K562 (cell line): ENCODE measurements around the gene GP1BB. TPM values are rescaled to one million over a fixed set of nuclear protein-coding genes. Genes with fewer than 3 reads are reported as not detected.
A peak's percentile ranks its signal among the peaks of the same experiment; 100 is the strongest.

Experiments
- CBX3 ChIP-seq, 2 experiments: IDR thresholded peaks; 1 replicate in 1 of 2; 2 replicates in 1 of 2; pipeline ENCODE4 v1.6.1; 2012; ENCODE audit warnings: inconsistent platforms in 2 of 2, low read length in 2 of 2, borderline replicate concordance in 1 of 2, control low read depth in 1 of 2
- E4F1 ChIP-seq: fragments of 250-450 bp; sonication (Bioruptor Pico); IDR thresholded peaks from 2 replicates; pipeline ENCODE4 v1.5.0; 2021; ENCODE audit warnings: mild to moderate bottlenecking, borderline replicate concordance
- MECOM ChIP-seq: fragments of 250-450 bp; sonication (Bioruptor Pico); IDR thresholded peaks from 2 replicates; pipeline ENCODE4 v1.8.0; 2022; ENCODE audit warnings: inconsistent platforms
- POLR2H ChIP-seq: IDR thresholded peaks from 2 replicates; pipeline ENCODE4 v1.6.1; 2016; ENCODE audit warnings: missing genetic modification characterization, low read depth, mild to moderate bottlenecking, control low read depth, missing compliant biosample characterization, moderate library complexity
- RREB1 ChIP-seq: fragments of 250-450 bp; sonication (Bioruptor Pico); IDR thresholded peaks from 2 replicates; pipeline ENCODE4 v1.4.0; 2020
- STAT5A ChIP-seq: IDR thresholded peaks from 2 replicates; pipeline ENCODE4 v1.6.1; 2012; ENCODE audit warnings: low read length, inconsistent platforms, borderline replicate concordance
- U2AF1 ChIP-seq: fragments of 200-400 bp; formaldehyde crosslinking; optimal IDR thresholded peaks from 2 replicates; pipeline ENCODE3; 2017; ENCODE audit warnings: mild to moderate bottlenecking, low read depth, low read length, moderate library complexity
- polyA plus RNA-seq, 8 experiments: library from polyadenylated mRNA; depleted of rRNA in 4 of 8; stranded (reverse) in 5 of 8; unstranded in 3 of 8; fragments of >200 nt; fragmentation: Nextera tagmentation in 2 of 8; fragmentation: Illumina TruSeq in 1 of 8; extraction: Ambion mirVana in 2 of 8; extraction: Trizol in 1 of 8; gene quantifications; 2 replicates each; pipeline versions ENCODE4 v1.2.1 to v1.2.3, GENCODE V29; 2011 to 2014; ENCODE audit warnings: inconsistent platforms in 1 of 8, missing spikeins in 1 of 8
- total RNA-seq, 7 experiments: library from RNA; depleted of rRNA in 6 of 7; stranded (reverse); fragments of >200 nt in 6 of 7; fragmentation: Illumina TruSeq in 2 of 7; extraction: Trizol in 2 of 7; gene quantifications; 2 replicates each; pipeline versions ENCODE4 v1.2.1 to v1.2.3, GENCODE V29; 2011 to 2021; ENCODE audit warnings: low replicate concordance in 1 of 7
- TF ChIP-seq, protein P1 (sequence below): sonication (generic); formaldehyde crosslinking; IDR thresholded peaks from 2 replicates; pipeline ENCODE4 v1.8.0; 2022; ENCODE audit warnings: mild to moderate bottlenecking, missing genetic modification reagents
- TF ChIP-seq, protein P2 (sequence below): IDR thresholded peaks from 2 replicates; pipeline ENCODE4 v1.6.1; 2011; ENCODE audit not compliant: insufficient read length; ENCODE audit errors: extremely low read depth
- TF ChIP-seq, protein P3 (sequence below): fragments of 250-450 bp; sonication (Bioruptor Pico); IDR thresholded peaks from 2 replicates; pipeline ENCODE4 v1.4.0; 2020; ENCODE audit warnings: mild to moderate bottlenecking
- TF ChIP-seq, protein P4 (sequence below): sonication (generic); formaldehyde crosslinking; IDR thresholded peaks from 2 replicates; pipeline ENCODE4 v1.8.0; 2022; ENCODE audit warnings: mild to moderate bottlenecking, missing genetic modification reagents

GP1BB gene
- total and polyA plus RNA-seq, 9 of the 15 experiments (the other 6 are each of a cell fraction or from before 2014, with no cell fraction given): 0.69 to 162 (median 2.8) TPM

GRCh38 chr22:19730655-19731360 lies 7.5 kb downstream of the GP1BB start (continued):
- TF ChIP-seq CBX3 (IDR thresholded peaks at IDR 0.05; ENCODE audit: borderline replicate concordance in 1 of 2, low read length in 2 of 2): no peak
- TF ChIP-seq E4F1 (CRISPR knock-in tag): no peak
- TF ChIP-seq, protein P1, sequence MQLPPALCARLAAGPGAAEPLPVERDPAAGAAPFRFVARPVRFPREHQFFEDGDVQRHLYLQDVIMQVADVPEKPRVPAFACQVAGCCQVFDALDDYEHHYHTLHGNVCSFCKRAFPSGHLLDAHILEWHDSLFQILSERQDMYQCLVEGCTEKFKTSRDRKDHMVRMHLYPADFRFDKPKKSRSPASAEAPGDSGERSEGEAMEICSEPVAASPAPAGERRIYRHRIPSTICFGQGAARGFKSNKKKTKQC (CRISPR knock-in tag): no peak
- TF ChIP-seq, protein P2, sequence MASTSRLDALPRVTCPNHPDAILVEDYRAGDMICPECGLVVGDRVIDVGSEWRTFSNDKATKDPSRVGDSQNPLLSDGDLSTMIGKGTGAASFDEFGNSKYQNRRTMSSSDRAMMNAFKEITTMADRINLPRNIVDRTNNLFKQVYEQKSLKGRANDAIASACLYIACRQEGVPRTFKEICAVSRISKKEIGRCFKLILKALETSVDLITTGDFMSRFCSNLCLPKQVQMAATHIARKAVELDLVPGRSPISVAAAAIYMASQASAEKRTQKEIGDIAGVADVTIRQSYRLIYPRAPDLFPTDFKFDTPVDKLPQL: no peak
- TF ChIP-seq, protein P3, sequence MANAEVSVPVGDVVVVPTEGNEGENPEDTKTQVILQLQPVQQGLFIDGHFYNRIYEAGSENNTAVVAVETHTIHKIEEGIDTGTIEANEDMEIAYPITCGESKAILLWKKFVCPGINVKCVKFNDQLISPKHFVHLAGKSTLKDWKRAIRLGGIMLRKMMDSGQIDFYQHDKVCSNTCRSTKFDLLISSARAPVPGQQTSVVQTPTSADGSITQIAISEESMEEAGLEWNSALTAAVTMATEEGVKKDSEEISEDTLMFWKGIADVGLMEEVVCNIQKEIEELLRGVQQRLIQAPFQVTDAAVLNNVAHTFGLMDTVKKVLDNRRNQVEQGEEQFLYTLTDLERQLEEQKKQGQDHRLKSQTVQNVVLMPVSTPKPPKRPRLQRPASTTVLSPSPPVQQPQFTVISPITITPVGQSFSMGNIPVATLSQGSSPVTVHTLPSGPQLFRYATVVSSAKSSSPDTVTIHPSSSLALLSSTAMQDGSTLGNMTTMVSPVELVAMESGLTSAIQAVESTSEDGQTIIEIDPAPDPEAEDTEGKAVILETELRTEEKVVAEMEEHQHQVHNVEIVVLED (CRISPR knock-in tag): peak; percentile 34; the same call in 1 of the 2 replicates
- no peak for TF ChIP-seq STAT5A
- peak; percentile 97 for TF ChIP-seq RREB1 (CRISPR knock-in tag)
- TF ChIP-seq, protein P4, sequence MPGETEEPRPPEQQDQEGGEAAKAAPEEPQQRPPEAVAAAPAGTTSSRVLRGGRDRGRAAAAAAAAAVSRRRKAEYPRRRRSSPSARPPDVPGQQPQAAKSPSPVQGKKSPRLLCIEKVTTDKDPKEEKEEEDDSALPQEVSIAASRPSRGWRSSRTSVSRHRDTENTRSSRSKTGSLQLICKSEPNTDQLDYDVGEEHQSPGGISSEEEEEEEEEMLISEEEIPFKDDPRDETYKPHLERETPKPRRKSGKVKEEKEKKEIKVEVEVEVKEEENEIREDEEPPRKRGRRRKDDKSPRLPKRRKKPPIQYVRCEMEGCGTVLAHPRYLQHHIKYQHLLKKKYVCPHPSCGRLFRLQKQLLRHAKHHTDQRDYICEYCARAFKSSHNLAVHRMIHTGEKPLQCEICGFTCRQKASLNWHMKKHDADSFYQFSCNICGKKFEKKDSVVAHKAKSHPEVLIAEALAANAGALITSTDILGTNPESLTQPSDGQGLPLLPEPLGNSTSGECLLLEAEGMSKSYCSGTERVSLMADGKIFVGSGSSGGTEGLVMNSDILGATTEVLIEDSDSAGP (CRISPR knock-in tag): no peak
- TF ChIP-seq U2AF1: no peak
- no peak for TF ChIP-seq MECOM (CRISPR knock-in tag)
- TF ChIP-seq POLR2H (tag): no peak
